Thymus (tissue), 11 donors: ENCODE measurements around the gene CTCFL. TPM values are rescaled to one million over a fixed set of nuclear protein-coding genes. Genes with fewer than 3 reads are reported as not detected.

ENCODE experiments used
- DNase-seq, 9 donors: peaks; one replicate each; pipeline ENCODE4 v3.0.0-alpha.2; 2013; ENCODE audit warnings: low spot score in 9 of 9, low read depth in 6 of 9, missing footprints in 1 of 9
- H3K27ac ChIP-seq, 2 donors: one replicate each; pipeline ENCODE4 v1.5.1; 2013; ENCODE audit warnings: control low read depth in 1 of 2, low read depth in 1 of 2, low read length in 1 of 2, mild to moderate bottlenecking in 1 of 2, moderate library complexity in 1 of 2
- H3K27me3 ChIP-seq, 2 donors: one replicate each; pipeline ENCODE4 v1.5.1; 2013; ENCODE audit warnings: low read length in 1 of 2; ENCODE audit not compliant: control insufficient read depth in 2 of 2, insufficient read depth in 1 of 2
- H3K36me3 ChIP-seq, 2 donors: one replicate each; pipeline ENCODE4 v1.5.1; 2013; ENCODE audit warnings: low read length in 1 of 2, mild to moderate bottlenecking in 1 of 2, moderate library complexity in 1 of 2; ENCODE audit not compliant: control insufficient read depth in 2 of 2, insufficient read depth in 2 of 2
- H3K4me1 ChIP-seq, 2 donors: one replicate each; pipeline ENCODE4 v1.5.1; 2013; ENCODE audit warnings: low read length in 2 of 2; ENCODE audit not compliant: control insufficient read depth in 2 of 2, insufficient read depth in 2 of 2
- H3K4me3 ChIP-seq, 2 donors: one replicate each; pipeline ENCODE4 v1.5.1; 2013; ENCODE audit warnings: low read length in 2 of 2, control low read depth in 1 of 2, mild to moderate bottlenecking in 1 of 2
- H3K9me3 ChIP-seq, 2 donors: one replicate each; pipeline ENCODE4 v1.5.1; 2013; ENCODE audit warnings: low read length in 1 of 2, mild to moderate bottlenecking in 1 of 2; ENCODE audit not compliant: control insufficient read depth in 2 of 2, insufficient read depth in 1 of 2
- WGBS: extraction: QIAGEN DNeasy Blood & Tissue Kit; methylation state at CpG from one replicate; pipeline ENCODE4 v1.1.7; 2013; 5-methylcytosine and 5-hydroxymethylcytosine counted together
- polyA plus RNA-seq: library from polyadenylated mRNA; stranded (reverse); fragments of 200-250 nt; gene quantifications from one replicate; pipeline ENCODE4 v1.2.3, GENCODE V29; 2013
- total RNA-seq: library from RNA; stranded (reverse); fragments of 120-200 nt; gene quantifications from one replicate; pipeline ENCODE4 v1.2.4, GENCODE V29; 2013
- donor health status: healthy.

Gene CTCFL
- total and polyA plus RNA-seq, 2 donors = 0.05 to 0.07 TPM

DNA sequence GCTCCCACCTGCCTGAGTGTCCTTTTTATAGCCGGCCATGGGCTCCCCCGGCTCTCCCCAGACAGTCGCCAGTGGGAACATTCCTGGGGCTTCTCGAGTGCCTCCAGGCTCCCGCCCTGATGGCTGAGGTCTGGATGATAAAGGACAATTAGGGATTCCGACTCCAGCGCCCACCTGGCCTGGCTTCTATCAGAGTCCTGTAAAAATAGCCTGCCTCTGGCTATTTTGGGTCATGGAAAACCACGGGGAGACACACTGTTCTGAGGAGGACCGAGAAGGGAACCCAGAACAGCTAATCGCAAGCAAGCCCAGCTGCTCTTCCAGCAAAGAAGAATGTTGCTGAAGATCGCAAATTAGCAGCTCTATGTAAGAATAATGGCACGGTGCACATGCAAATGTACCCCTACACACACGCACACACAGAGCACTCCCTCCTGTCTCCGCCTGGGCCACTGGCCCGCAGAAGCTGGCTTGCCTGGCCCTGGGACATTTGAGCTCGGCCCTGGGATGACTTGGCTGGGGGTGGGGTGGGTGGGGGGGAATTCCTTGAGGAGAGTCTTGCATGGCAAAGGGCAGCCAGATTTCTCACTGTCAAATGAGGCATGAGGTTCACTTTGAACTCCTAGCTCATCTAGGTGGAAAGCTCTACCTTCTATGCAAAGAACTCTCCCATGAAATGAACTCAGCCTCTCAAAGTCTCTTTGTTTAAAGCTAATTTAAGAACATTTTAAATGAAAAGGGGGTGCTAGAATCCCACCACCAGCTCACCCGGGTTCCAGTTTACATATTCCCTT is 55.3 kb downstream of the CTCFL start:
- Histone ChIP-seq H3K36me3 (no peaks in the 10 kb centered on the region), H3K27me3 (peaks cover 0 to 7% of the 10 kb centered on the region in 2 donors), H3K4me3 (no peak overlapping the region), H3K4me1 (peaks cover 2 to 16% of the 10 kb centered on the region in 2 donors), H3K9me3 (no peaks in the 10 kb centered on the region), H3K27ac (no peak overlapping the region)
- DNase-seq = no peak
- 84% methylated on average over 17 of the region's 17 CpGs for WGBS

DNA sequence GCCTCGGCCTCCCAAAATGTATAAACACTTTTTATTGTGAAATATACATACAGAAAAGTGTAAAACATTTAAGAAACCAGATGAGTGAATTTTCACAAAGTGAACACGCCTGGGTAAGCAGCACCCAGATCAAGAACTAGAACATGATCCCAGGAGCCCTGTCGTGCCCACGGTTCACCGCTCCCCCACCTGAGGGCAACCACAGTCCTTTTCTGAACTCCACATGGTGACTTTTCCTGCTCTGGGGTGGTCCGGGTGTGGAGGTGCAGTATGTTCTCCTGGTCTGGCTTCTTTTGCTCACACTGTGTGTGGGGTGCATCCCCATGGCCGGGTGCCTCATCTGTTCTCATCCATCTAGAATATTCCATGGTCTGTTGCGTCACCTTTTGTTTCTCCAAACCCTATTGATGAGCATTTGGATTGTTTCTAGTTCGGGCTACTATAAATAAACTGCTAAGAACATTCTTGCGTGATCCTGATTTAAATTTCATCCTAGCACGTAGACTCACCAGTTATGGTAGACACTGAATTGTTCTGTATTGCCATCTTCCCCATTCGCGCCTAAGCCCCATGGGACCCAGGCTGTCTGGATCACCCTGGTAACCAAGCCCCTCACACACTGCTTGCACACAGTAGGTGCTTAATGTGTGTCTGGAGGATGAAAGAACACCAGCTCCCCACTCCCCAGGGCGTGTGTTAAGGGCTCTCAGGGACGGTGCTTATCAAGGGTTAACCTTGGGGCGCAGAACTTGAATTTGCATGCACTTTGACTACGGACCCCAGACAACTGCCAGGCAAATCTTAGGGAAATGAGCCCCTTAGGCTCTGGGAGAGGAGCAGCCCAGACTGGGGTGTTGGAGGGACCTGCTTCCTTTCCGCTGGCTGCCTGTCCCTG is 56.2 kb downstream of the CTCFL start:
- Histone ChIP-seq H3K9me3 (no peaks in the 10 kb centered on the region), H3K27me3 (peaks cover 0 to 7% of the 10 kb centered on the region in 2 donors), H3K36me3 (no peaks in the 10 kb centered on the region), H3K4me1 (peaks cover 2 to 8% of the 10 kb centered on the region in 2 donors), H3K27ac (no peak overlapping the region), H3K4me3 (no peak overlapping the region)
- WGBS = 92% methylated on average over 18 of the region's 18 CpGs
- no peak for DNase-seq

DNA sequence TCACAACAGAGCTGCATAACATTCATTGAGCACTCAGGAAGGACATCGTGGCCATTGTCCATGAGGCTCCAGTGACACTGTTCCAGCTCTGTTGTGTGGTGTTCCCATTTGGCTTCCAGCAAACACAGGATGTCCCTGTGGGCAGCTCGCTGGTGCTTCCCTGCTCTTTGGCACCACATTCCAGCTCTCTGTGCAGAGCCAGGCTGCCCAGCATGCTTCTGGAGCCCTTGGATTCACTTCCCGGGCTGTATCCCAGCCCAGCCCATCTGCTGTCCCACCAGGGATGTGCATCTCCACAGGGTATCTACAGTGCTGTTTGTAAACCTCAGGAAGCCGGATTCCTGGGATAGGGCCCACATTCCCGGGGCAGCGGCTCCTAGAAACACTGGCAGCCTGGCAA is 57.2 kb downstream of the CTCFL start:
- Histone ChIP-seq H3K9me3 (no peaks in the 10 kb centered on the region), H3K27ac (no peak overlapping the region), H3K4me3 (no peak overlapping the region), H3K4me1 (no peaks in the 10 kb centered on the region), H3K36me3 (no peaks in the 10 kb centered on the region), H3K27me3 (peaks cover 0 to 7% of the 10 kb centered on the region in 2 donors)
- no peak for DNase-seq
- WGBS = 95% methylated on average over 6 of the region's 6 CpGs

DNA sequence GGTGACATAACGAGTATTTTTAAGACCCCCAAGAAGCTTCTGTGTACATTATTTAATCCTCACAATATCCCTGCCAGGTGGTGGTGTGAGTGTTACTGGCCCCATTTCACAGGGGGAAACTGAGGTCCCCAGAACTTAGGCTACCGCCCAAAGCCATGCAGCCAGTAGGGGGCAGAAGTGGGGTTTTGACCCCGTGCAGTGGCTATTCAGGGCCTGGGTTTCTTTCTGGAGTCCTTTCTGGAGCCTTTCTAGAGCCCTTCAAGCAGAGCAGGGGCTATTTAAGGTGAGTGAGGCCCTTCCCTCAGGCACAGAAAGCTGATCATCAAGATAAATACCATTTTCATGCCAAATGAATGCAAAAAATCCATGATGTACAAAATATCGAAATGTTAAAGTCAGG is 59.0 kb downstream of the CTCFL start:
- H3K36me3 ChIP-seq = no peaks in the 10 kb centered on the region
- H3K27ac ChIP-seq = no peak overlapping the region
- no peaks in the 10 kb centered on the region for H3K4me1 ChIP-seq
- WGBS = 91% methylated on average over 4 of the region's 4 CpGs
- H3K9me3 ChIP-seq = no peaks in the 10 kb centered on the region
- peaks cover 0 to 7% of the 10 kb centered on the region in 2 donors for H3K27me3 ChIP-seq
- DNase-seq = no peak
- no peak overlapping the region for H3K4me3 ChIP-seq

DNA sequence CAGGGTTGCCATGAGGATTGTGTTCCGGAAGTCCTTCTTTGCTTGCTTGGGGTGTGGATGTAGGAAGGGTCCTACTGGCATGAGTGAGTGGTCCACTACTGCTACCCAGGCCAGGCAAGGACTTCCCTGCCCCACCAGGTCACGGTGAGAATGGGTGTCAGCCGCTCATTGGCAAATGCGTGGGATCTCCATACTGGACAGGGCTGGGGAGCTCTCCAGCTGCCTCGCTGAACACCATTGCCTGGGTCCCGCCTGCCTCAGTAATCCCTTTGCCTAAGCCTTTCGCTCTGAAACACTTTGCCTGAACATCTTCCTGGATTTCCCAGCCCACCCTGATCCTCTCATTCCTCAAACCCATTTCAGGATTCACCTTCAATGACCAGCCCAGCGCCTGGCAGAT is 59.5 kb downstream of the CTCFL start:
- no peak overlapping the region for H3K27ac ChIP-seq
- no peaks in the 10 kb centered on the region for H3K9me3 ChIP-seq
- peaks cover 0 to 7% of the 10 kb centered on the region in 2 donors for H3K27me3 ChIP-seq
- 98% methylated on average over 8 of the region's 8 CpGs for WGBS
- H3K4me3 ChIP-seq = no peak overlapping the region
- no peaks in the 10 kb centered on the region for H3K36me3 ChIP-seq
- DNase-seq = no peak
- no peaks in the 10 kb centered on the region for H3K4me1 ChIP-seq

DNA sequence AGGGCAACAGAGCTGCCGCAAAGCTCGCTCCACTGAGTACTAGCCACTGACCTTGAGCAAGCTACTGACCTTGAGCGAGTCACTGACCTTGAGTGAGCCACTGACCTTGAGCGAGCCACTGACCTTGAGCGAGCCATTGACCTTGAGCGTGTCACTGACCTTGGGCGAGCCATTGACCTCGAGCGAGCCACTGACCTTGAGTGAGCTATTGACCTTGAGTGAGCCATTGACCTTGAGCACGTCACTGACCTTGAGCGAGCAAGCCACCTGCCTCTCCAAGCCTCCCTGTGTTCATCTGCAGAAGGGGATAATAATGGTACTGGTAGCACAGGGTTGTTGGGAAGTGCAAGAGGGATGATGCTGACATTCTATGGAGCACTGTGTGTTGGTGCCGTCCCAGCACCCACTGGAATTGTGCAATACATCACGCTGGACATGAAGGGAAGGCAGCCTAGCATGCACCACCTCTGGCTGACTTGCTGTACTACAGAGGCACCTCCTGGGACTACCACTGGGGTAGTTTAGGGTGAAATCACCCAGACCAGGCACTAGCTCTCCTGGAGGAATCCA is 60.2 kb downstream of the CTCFL start:
- H3K4me1 ChIP-seq = no peaks in the 10 kb centered on the region
- H3K4me3 ChIP-seq = no peak overlapping the region
- no peak overlapping the region for H3K27ac ChIP-seq
- no peaks in the 10 kb centered on the region for H3K9me3 ChIP-seq
- H3K27me3 ChIP-seq = peaks cover 0 to 7% of the 10 kb centered on the region in 2 donors
- no peak for DNase-seq
- H3K36me3 ChIP-seq = no peaks in the 10 kb centered on the region
- 97% methylated on average over 13 of the region's 13 CpGs for WGBS

DNA sequence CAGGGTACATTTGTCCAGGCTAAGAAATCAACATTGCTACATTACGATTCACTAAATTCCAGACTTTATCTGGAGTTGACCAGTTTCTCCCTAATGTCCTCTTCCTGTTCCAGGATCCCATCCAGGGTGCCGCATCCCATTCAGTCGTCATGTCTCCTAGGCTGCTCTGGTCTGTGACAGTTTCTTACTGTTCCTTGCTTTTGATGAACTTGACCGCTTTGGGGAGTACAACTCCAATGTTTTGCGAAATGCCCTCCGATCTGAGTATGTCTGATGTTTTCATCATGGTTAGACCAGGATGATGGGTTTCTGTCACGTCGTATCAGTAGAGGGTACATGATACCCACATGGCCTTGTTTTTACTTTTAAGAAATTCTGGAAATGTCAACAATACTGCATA is 62.2 kb downstream of the CTCFL start:
- WGBS = 96% methylated on average over 8 of the region's 8 CpGs
- no peak overlapping the region for H3K4me3 ChIP-seq
- H3K27ac ChIP-seq = no peak overlapping the region
- H3K36me3 ChIP-seq = no peaks in the 10 kb centered on the region
- no peak for DNase-seq
- peaks cover 0 to 4% of the 10 kb centered on the region in 2 donors for H3K9me3 ChIP-seq
- no peaks in the 10 kb centered on the region for H3K4me1 ChIP-seq
- H3K27me3 ChIP-seq = peaks cover 0 to 2% of the 10 kb centered on the region in 2 donors

DNA sequence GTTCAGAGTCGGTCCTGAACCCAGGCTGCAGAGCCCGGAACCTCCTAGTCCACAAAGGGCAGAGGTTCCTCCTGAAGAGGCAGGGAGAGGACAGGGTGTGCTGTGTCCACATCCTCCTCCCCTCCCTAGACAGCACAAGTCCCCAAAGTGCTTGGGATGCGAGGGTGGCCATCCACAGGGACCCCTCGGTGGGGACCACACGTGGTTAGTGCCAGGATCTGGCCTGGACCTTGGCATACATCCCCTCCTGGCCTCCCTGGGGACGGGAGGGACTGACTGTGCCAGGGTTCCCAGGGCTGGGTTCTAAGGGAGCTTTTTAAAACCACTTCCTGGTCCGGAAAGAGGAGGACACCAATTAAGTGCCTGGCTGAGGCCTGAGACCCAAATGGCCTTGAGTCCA is 63.2 kb downstream of the CTCFL start:
- Histone ChIP-seq H3K27ac (no peak overlapping the region), H3K4me1 (no peaks in the 10 kb centered on the region), H3K36me3 (no peaks in the 10 kb centered on the region), H3K4me3 (no peak overlapping the region), H3K27me3 (no peaks in the 10 kb centered on the region), H3K9me3 (peaks cover 0 to 4% of the 10 kb centered on the region in 2 donors)
- no peak for DNase-seq
- 92% methylated on average over 7 of the region's 7 CpGs for WGBS
